Measurements from ENCODE around the gene RNF167.
A peak's percentile ranks its signal among the peaks of the same experiment; 100 is the strongest.

GRCh38 chr17:4966844-4967538 is 26.9 kb downstream of the RNF167 start:
- peak in 1 of 7 experiments; percentile 10 for TF ChIP-seq CTCF (IDR thresholded peaks at IDR 0.05)
- TF ChIP-seq POLR2A (IDR thresholded peaks at IDR 0.05): peak in 1 of 3 donors; percentile 23
